Activated B cell treated with CpG ODN at 0.5 μM for 24 hours (primary cell): ENCODE results near the gene RLN1. TPM values are rescaled to one million over a fixed set of nuclear protein-coding genes. Genes with fewer than 3 reads are reported as not detected.

ENCODE experiments used
- ATAC-seq: fragments of 200-7000 bp; cut with Tn5 transposase; one replicate; pipeline ENCODE4 v1.10.0; 2021; ENCODE audit warnings: low read depth, mild to moderate bottlenecking, moderate library complexity
- CTCF ChIA-PET: fragments of 350-600 bp; sonication (Branson Sonifier 250); formaldehyde crosslinking; loops from one replicate; lab custom pipeline; 2021; ENCODE audit warnings: antibody characterized with exemption; lab: Charles Lee
- POLR2A ChIA-PET: fragments of 350-600 bp; sonication (Branson Sonifier 250); formaldehyde crosslinking; loops from one replicate; lab custom pipeline; 2021; ENCODE audit warnings: antibody characterized with exemption; lab: Charles Lee
- DNase-seq: peaks from one replicate; pipeline ENCODE4 v3.0.0; 2022
- H3K27ac Mint-ChIP-seq: one replicate; pipeline ENCODE4 v1.8.0; 2020; ENCODE audit warnings: mixed read lengths
- H3K27me3 Mint-ChIP-seq: one replicate; pipeline ENCODE4 v1.8.0; 2021; ENCODE audit warnings: mixed read lengths
- H3K36me3 Mint-ChIP-seq: one replicate; pipeline ENCODE4 v1.8.0; 2021; ENCODE audit warnings: low read depth, mixed read lengths
- H3K4me1 Mint-ChIP-seq: one replicate; pipeline ENCODE4 v1.8.0; 2021; ENCODE audit warnings: mixed read lengths
- H3K4me3 Mint-ChIP-seq: one replicate; pipeline ENCODE4 v1.8.0; 2020; ENCODE audit warnings: mild to moderate bottlenecking, mixed read lengths
- H3K9me3 Mint-ChIP-seq: one replicate; pipeline ENCODE4 v1.8.0; 2020; ENCODE audit warnings: mixed read lengths
- intact Hi-C: fragments of 100-400 bp; cut with micrococcal nuclease; formaldehyde crosslinking; loops from one replicate; pipeline ENCODE4 v1.15.1; 2024
- total RNA-seq: library from RNA; stranded (reverse); gene quantifications from 2 replicates; pipeline ENCODE4 v1.2.3, GENCODE V29; 2022
- TF ChIP-seq, protein P1 (sequence below): fragments of 200-600 bp; IDR thresholded peaks from one replicate; pipeline ENCODE4 v1.8.0; 2022; ENCODE audit warnings: antibody characterized with exemption, mild to moderate bottlenecking

Gene RLN1
- total RNA-seq, 1 donor from 2014 or later, result 1.9 TPM

DNA sequence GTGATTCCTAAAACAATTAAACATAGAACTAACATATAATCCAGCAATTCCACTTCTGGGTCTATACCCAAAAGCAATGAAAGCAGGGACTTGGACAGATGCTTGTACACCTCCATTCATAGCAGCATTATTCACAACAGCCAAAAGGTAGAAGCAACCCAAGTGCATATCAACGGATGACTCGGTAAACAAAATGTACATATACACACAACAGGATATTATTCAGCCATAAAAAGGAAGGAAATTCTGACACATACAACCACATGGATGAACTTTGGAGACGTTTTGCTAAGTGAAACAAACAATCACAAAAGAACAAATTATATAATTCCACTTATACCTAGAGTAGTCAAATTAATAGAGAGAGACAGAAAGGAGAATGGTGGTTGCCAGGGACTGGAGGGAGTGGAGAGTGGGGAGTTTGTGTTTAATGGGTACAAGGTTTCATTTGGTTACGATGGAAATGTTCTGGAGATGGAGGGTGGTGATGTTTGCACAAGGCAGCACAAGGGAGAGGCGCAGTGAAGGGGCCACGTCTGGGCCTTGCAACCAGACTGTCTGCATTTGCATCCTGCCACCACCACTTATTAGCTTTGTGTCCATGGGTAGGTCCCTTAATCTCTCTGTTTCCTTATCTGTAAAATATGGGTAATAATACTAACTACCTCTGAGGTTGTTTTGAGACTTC is 36.3 kb upstream of the RLN1 start:
- ChIA-PET POLR2A (no interaction called here), CTCF (no interaction called here)
- ATAC-seq (no peak), DNase-seq (no peak)
- intact Hi-C loops, result no loop called here
- H3K4me1 Mint-ChIP-seq, result no peaks in the 10 kb centered on the region
- H3K36me3 Mint-ChIP-seq, result peaks cover 35% of the 10 kb centered on the region
- no peak overlapping the region for H3K4me3 Mint-ChIP-seq
- peaks cover 3% of the 10 kb centered on the region for H3K9me3 Mint-ChIP-seq
- H3K27me3 Mint-ChIP-seq, result no peaks in the 10 kb centered on the region
- TF ChIP-seq, protein P1, sequence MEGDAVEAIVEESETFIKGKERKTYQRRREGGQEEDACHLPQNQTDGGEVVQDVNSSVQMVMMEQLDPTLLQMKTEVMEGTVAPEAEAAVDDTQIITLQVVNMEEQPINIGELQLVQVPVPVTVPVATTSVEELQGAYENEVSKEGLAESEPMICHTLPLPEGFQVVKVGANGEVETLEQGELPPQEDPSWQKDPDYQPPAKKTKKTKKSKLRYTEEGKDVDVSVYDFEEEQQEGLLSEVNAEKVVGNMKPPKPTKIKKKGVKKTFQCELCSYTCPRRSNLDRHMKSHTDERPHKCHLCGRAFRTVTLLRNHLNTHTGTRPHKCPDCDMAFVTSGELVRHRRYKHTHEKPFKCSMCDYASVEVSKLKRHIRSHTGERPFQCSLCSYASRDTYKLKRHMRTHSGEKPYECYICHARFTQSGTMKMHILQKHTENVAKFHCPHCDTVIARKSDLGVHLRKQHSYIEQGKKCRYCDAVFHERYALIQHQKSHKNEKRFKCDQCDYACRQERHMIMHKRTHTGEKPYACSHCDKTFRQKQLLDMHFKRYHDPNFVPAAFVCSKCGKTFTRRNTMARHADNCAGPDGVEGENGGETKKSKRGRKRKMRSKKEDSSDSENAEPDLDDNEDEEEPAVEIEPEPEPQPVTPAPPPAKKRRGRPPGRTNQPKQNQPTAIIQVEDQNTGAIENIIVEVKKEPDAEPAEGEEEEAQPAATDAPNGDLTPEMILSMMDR, result no peak
- no peak overlapping the region for H3K27ac Mint-ChIP-seq

DNA sequence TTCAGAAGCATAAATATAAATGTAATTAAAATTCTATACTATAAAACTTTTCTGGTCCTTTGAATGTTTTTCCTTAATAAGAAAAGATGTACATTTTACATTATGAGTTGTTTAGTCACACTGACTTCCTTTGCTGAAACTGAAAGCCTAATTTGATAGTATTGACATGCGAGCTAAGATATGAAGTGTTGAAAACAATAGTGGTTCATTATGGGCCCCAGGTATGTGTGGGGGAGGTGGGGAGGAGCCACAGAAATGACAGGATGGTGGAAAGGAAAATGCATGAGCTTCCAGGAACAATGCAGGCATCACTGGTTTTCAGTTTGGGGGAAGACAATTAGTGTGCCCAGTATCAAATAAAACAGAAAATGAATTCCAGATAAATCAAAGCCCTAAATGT is 35.4 kb upstream of the RLN1 start:
- ChIA-PET POLR2A (no interaction called here), CTCF (no interaction called here)
- intact Hi-C loops, result no loop called here
- H3K27me3 Mint-ChIP-seq, result no peaks in the 10 kb centered on the region
- no peaks in the 10 kb centered on the region for H3K4me1 Mint-ChIP-seq
- DNase-seq, result no peak
- H3K27ac Mint-ChIP-seq, result no peak overlapping the region
- no peak overlapping the region for H3K4me3 Mint-ChIP-seq
- TF ChIP-seq, protein P1, result no peak
- ATAC-seq, result no peak
- peaks cover 3% of the 10 kb centered on the region for H3K9me3 Mint-ChIP-seq
- peaks cover 31% of the 10 kb centered on the region for H3K36me3 Mint-ChIP-seq

DNA sequence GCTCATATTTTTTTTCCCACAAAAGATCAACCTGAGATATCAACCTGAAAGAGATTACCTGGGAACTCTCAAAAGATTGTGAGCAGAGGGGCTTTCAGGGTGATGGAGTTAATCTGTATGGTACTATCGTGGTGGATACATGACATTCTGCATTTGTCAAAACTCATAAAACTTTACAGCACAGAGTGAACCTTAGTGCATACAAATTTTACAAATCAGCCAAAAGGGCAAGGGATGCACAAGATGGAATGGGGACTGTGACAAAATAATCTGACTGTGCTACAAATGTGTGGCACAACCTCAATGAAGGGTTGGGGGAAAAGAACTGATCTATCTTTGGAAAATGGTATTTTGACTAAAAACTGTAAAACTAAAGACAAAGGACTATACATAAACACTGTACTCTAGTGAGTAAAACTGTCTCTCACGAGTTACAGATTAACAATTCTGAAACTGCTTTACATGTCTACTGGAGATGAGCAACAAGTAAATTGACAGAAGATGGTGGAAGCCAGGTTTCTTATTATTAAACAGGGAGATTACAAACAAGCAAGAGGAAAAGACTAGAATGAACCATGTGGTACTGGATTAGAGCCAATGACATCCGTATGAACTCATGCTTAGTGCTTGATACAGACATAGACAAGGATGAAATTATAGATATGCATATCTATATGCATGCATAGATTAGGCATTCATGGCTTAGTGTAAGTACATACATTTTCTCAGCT is 24.8 kb upstream of the RLN1 start:
- Mint-ChIP-seq H3K9me3 (peaks cover 2% of the 10 kb centered on the region), H3K27me3 (no peaks in the 10 kb centered on the region), H3K4me1 (no peaks in the 10 kb centered on the region), H3K4me3 (no peak overlapping the region), H3K36me3 (peaks cover 29% of the 10 kb centered on the region), H3K27ac (no peak overlapping the region)
- TF ChIP-seq, protein P1, result no peak
- ChIA-PET POLR2A (no interaction called here), CTCF (no interaction called here)
- DNase-seq (no peak), ATAC-seq (no peak)
- intact Hi-C loops, result no loop called here

GRCh38 chr9:5361326-5362010 is 21.8 kb upstream of the RLN1 start:
- POLR2A ChIA-PET, result no interaction called here
- H3K4me3 Mint-ChIP-seq, result no peak overlapping the region
- H3K27me3 Mint-ChIP-seq, result no peaks in the 10 kb centered on the region
- peaks cover 35% of the 10 kb centered on the region for H3K36me3 Mint-ChIP-seq
- CTCF ChIA-PET, result no interaction called here
- H3K27ac Mint-ChIP-seq, result no peak overlapping the region
- no peaks in the 10 kb centered on the region for H3K9me3 Mint-ChIP-seq
- ATAC-seq (no peak), DNase-seq (no peak)
- intact Hi-C loops, result no loop called here
- H3K4me1 Mint-ChIP-seq, result no peaks in the 10 kb centered on the region
- TF ChIP-seq, protein P1, result no peak

GRCh38 chr9:5360341-5360740 is 20.7 kb upstream of the RLN1 start:
- Mint-ChIP-seq H3K9me3 (no peaks in the 10 kb centered on the region), H3K4me1 (no peaks in the 10 kb centered on the region), H3K4me3 (no peak overlapping the region), H3K36me3 (peaks cover 37% of the 10 kb centered on the region), H3K27ac (no peak overlapping the region), H3K27me3 (no peaks in the 10 kb centered on the region)
- intact Hi-C loops, result no loop called here
- POLR2A ChIA-PET, result no interaction called here
- TF ChIP-seq, protein P1, result no peak
- CTCF ChIA-PET, result no interaction called here
- DNase-seq (no peak), ATAC-seq (no peak)
